Measurements from ENCODE around the gene CAB39L.
"Not testable (repeated sequence)": the region's sequence is repeated elsewhere in the genome, so short reads cannot be mapped to it uniquely, and the experiment has no call there.

CAB39L gene

GRCh38 chr13:49305792-49306425 lies 138.0 kb downstream of the CAB39L start:
- DNase-seq, result no peak

GRCh38 chr13:49304763-49305700 lies 138.8 kb downstream of the CAB39L start:
- no peak for DNase-seq

- DNase-seq, result no peak
These were observed 139.5 kb downstream of the CAB39L start for GRCh38 chr13:49304356-49304755.

GRCh38 chr13:49303533-49304252 lies 140.2 kb downstream of the CAB39L start:
- DNase-seq, result no peak

GRCh38 chr13:49302817-49303216 lies 141.0 kb downstream of the CAB39L start:
- no peak for DNase-seq

GRCh38 chr13:49302222-49302621 lies 141.6 kb downstream of the CAB39L start:
- DNase-seq, result no peak

- peak; percentile 27 to 80 (median 55) for DNase-seq
These were observed 142.9 kb downstream of the CAB39L start for GRCh38 chr13:49300739-49301589.

GRCh38 chr13:49300276-49300675 lies 143.6 kb downstream of the CAB39L start:
- DNase-seq, result no peak

GRCh38 chr13:49298903-49299605 lies 144.8 kb downstream of the CAB39L start:
- DNase-seq, result no peak

GRCh38 chr13:49298416-49298815 lies 145.4 kb downstream of the CAB39L start:
- no peak for DNase-seq

GRCh38 chr13:49297338-49297737 lies 146.5 kb downstream of the CAB39L start:
- DNase-seq, result no peak

- DNase-seq, result no peak
These were observed 147.2 kb downstream of the CAB39L start for GRCh38 chr13:49296659-49297058.

- no peak for DNase-seq
These were observed 148.6 kb downstream of the CAB39L start for GRCh38 chr13:49295244-49295643.

GRCh38 chr13:49294723-49295122 lies 149.1 kb downstream of the CAB39L start:
- DNase-seq, result not testable (repeated sequence)

- DNase-seq, result no peak
These were observed 150.9 kb downstream of the CAB39L start for GRCh38 chr13:49292742-49293486.

- DNase-seq, result no peak
These were observed 155.4 kb downstream of the CAB39L start for GRCh38 chr13:49288458-49288857.

- DNase-seq, result no peak
These were observed 155.9 kb downstream of the CAB39L start for GRCh38 chr13:49287995-49288394.

- no peak for DNase-seq
These were observed 164.0 kb downstream of the CAB39L start for GRCh38 chr13:49279885-49280284.

GRCh38 chr13:49279112-49279511 lies 164.8 kb downstream of the CAB39L start:
- no peak for DNase-seq

- DNase-seq, result no peak
These were observed 165.7 kb downstream of the CAB39L start for GRCh38 chr13:49278211-49278610.

- no peak for DNase-seq
These were observed 171.6 kb downstream of the CAB39L start for GRCh38 chr13:49272296-49272695.

Data from stimulated activated naive CD4-positive, alpha-beta T cell (primary cell).